Thyroid gland (tissue), 4 donors: ENCODE data around the gene TBX6. TPM values are rescaled to one million over a fixed set of nuclear protein-coding genes. Genes with fewer than 3 reads are reported as not detected.
A peak's percentile ranks its signal among the peaks of the same experiment; 100 is the strongest.

Experiments used
- DNase-seq, 2 donors: peaks; one replicate each; pipeline ENCODE4 v3.0.0-alpha.2; 2019
- H3K27ac ChIP-seq, 3 donors: fragments of 200-600 bp; sonication (generic); 1 replicate in 2 of 3; 2 replicates in 1 of 3; pipeline ENCODE4 v1.5.1; 2016 to 2019; ENCODE audit warnings: mild to moderate bottlenecking in 1 of 3, moderate library complexity in 1 of 3
- H3K27me3 ChIP-seq: fragments of 200-600 bp; sonication (generic); one replicate; pipeline ENCODE4 v1.5.1; 2019
- H3K36me3 ChIP-seq, 2 donors: fragments of 200-600 bp; sonication (generic); one replicate each; pipeline ENCODE4 v1.5.1; 2016 to 2019
- H3K4me1 ChIP-seq, 2 donors: fragments of 200-600 bp; sonication (generic); one replicate each; pipeline ENCODE4 v1.5.1; 2017 to 2019
- H3K4me3 ChIP-seq, 3 donors: fragments of 200-600 bp; sonication (generic); replicated peaks in 1 of 3; 1 replicate in 2 of 3; 2 replicates in 1 of 3; pipeline ENCODE4 v1.5.1; 2016; ENCODE audit warnings: mild to moderate bottlenecking in 1 of 3
- H3K9me3 ChIP-seq: fragments of 200-600 bp; sonication (generic); one replicate; pipeline ENCODE4 v1.5.1; 2017
- CTCF ChIP-seq, 6 experiments: fragments of 200-600 bp in 3 of 6; fragments of 450-650 bp in 3 of 6; sonication (generic) in 3 of 6; IDR thresholded peaks; one replicate each; pipeline ENCODE4 v1.5.1; 2016 to 2019; ENCODE audit warnings: antibody characterized with exemption in 6 of 6, mild to moderate bottlenecking in 2 of 6, inconsistent platforms in 1 of 6, moderate library complexity in 1 of 6
- POLR2A ChIP-seq, 2 donors: fragments of 450-650 bp; IDR thresholded peaks; one replicate each; pipeline ENCODE4 v1.6.1; 2017; ENCODE audit warnings: antibody characterized with exemption in 2 of 2, mild to moderate bottlenecking in 2 of 2, moderate library complexity in 1 of 2
- WGBS, 2 donors: methylation state at CpG; one replicate each; pipeline ENCODE4 v1.1.5; 2017; 5-methylcytosine and 5-hydroxymethylcytosine counted together
- intact Hi-C: fragments of 100-400 bp; cut with DNase I; formaldehyde crosslinking; loops from one replicate; pipeline ENCODE4 v1.15.1; 2023
- total RNA-seq, 4 donors: library from RNA; depleted of rRNA; stranded (reverse); fragments of >200 nt; gene quantifications; one replicate each; pipeline ENCODE4 v1.2.3, GENCODE V29; 2016

TBX6 gene
- total RNA-seq, 4 donors from 2014 or later: 1.6 to 3.3 (median 2.4) TPM

GRCh38 chr16:30096105-30096861, 4.6 kb upstream of the TBX6 start, which contains the start of gene YPEL3:
YPEL3 (minus strand) TSS chr16:30096213; CDS start chr16:30095482, 731 bp downstream.
- Histone ChIP-seq H3K27me3 (no peaks in the 10 kb centered on the region), H3K4me3 (peak within 1 kb of the TSS; percentile 8 to 78 (median 48)), H3K9me3 (no peaks in the 10 kb centered on the region), H3K27ac (peak within 1 kb of the TSS; percentile 82 to 92 (median 88)), H3K36me3 (peaks cover 5 to 12% of the 10 kb centered on the region in 2 donors), H3K4me1 (peaks cover 34 to 39% of the 10 kb centered on the region in 2 donors)
- intact Hi-C loops: loop anchor here (2.0 kb wide), 1 partner anchor 25 kb away; no protein-coding TSS in a partner anchor
- TF ChIP-seq CTCF (IDR thresholded peaks at IDR 0.05) (no peak), POLR2A (IDR thresholded peaks at IDR 0.05) (peak in 1 of 2 donors; percentile 89)
- DNase-seq: peak; percentile 94 to 96
- WGBS, 2 donors: 32 to 71% methylated on average over 8 to 17 of the region's 77 CpGs

- Histone ChIP-seq H3K4me3 (peak overlapping the region; percentile 8 to 78 (median 48)), H3K4me1 (peaks cover 39 to 45% of the 10 kb centered on the region in 2 donors), H3K36me3 (peaks cover 5 to 12% of the 10 kb centered on the region in 2 donors), H3K27me3 (no peaks in the 10 kb centered on the region), H3K27ac (peak overlapping the region; percentile 82 to 92 (median 88)), H3K9me3 (no peaks in the 10 kb centered on the region)
- TF ChIP-seq CTCF (IDR thresholded peaks at IDR 0.05) (no peak), POLR2A (IDR thresholded peaks at IDR 0.05) (no peak)
- WGBS, 2 donors: 29 to 53% methylated on average over 14 to 16 of the region's 47 CpGs
- intact Hi-C loops: loop anchor here (2.0 kb wide), 1 partner anchor 25 kb away; no protein-coding TSS in a partner anchor
- peak; percentile 38 to 44 for DNase-seq
Measured at GRCh38 chr16:30095166-30096078, 3.7 kb upstream of the TBX6 start.

- Histone ChIP-seq H3K4me1 (peaks cover 39 to 45% of the 10 kb centered on the region in 2 donors), H3K27ac (peak overlapping the region; percentile 82 to 92 (median 88)), H3K9me3 (no peaks in the 10 kb centered on the region), H3K4me3 (peak overlapping the region in 1 of 3 donors; percentile 78), H3K27me3 (no peaks in the 10 kb centered on the region), H3K36me3 (peaks cover 5 to 12% of the 10 kb centered on the region in 2 donors)
- 82 to 89% methylated on average over 11 of the region's 11 CpGs for WGBS, 2 donors
- no peak for DNase-seq
- TF ChIP-seq CTCF (IDR thresholded peaks at IDR 0.05): no peak
- no peak for TF ChIP-seq POLR2A (IDR thresholded peaks at IDR 0.05)
- intact Hi-C loops: no loop called here
Measured at GRCh38 chr16:30094541-30095165, 2.9 kb upstream of the TBX6 start.

GRCh38 chr16:30092373-30093010, 768 bp upstream of the TBX6 start:
- H3K27me3 ChIP-seq: no peaks in the 10 kb centered on the region
- peak; percentile 66 to 74 for DNase-seq
- H3K27ac ChIP-seq: peak overlapping the region; percentile 80 to 82 (median 80)
- peaks cover 5 to 12% of the 10 kb centered on the region in 2 donors for H3K36me3 ChIP-seq
- H3K4me1 ChIP-seq: peaks cover 39 to 45% of the 10 kb centered on the region in 2 donors
- 17 to 18% methylated on average over 18 to 22 of the region's 22 CpGs for WGBS, 2 donors
- TF ChIP-seq POLR2A (IDR thresholded peaks at IDR 0.05) (no peak), CTCF (IDR thresholded peaks at IDR 0.05) (peak in 3 of 6 experiments; percentile 7 to 44 (median 32))
- peak overlapping the region in 1 of 3 donors; percentile 35 for H3K4me3 ChIP-seq
- H3K9me3 ChIP-seq: no peaks in the 10 kb centered on the region
- intact Hi-C loops: no loop called here
